ENCODE measurements around the gene STAU1.
A peak's percentile ranks its signal among the peaks of the same experiment; 100 is the strongest.
"Not testable (repeated sequence)": the region's sequence is repeated elsewhere in the genome, so short reads cannot be mapped to it uniquely, and the experiment has no call there.

Gene STAU1

DNA sequence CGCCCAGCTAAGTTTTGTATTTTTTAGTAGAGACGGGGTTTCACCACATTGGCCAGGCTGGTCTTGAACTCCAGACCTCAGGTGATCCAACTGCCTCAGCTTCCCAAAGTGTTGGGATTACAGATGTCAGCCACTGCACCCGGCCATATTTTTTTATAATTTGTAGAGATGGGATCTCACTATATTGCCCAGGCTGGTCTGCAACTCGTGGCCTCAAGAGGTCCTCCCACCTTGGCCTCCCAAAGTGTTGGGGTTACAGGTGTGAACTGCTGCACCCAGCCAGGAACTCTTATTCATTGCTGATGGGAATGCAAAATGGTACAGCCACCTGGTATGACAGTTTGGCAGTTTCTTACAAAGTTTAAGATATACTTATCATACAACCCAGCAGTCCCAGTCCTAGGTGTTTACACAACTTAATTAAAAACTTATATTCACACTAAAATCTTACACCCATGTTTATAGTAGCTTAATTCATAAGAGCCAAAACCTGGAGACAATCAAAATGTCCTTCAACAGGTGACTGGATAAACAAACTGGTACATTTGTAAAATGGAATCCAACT, 11.7 kb upstream of the STAU1 start:
- no peak for DNase-seq

DNA sequence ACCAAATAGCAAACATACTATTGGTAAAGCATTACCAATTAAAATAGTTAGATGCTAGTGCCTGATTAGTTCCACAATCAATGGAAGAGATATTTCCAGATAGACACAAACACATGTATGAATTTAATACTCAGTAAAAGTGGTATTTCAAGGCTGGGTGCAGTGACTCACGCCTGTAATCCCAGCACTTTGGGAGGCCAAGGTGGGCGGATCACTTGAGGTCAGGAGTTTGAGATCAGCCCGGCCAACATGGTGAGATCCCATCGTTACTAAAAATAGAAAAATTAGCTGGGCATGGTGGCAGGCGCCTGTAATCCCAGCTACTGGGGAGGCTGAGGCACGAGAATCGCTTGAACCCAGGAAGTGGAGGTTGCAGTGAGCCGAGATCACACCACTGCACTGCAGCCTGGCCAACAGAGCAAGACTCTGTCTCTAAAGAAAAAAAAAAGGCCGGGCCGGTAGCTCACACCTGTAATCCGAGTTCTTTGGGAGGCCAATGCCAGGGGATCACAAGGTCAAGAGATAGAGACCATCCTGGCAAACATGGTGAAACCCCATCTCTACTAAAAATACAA, 4.9 kb upstream of the STAU1 start:
- DNase-seq = not testable (repeated sequence)

DNA sequence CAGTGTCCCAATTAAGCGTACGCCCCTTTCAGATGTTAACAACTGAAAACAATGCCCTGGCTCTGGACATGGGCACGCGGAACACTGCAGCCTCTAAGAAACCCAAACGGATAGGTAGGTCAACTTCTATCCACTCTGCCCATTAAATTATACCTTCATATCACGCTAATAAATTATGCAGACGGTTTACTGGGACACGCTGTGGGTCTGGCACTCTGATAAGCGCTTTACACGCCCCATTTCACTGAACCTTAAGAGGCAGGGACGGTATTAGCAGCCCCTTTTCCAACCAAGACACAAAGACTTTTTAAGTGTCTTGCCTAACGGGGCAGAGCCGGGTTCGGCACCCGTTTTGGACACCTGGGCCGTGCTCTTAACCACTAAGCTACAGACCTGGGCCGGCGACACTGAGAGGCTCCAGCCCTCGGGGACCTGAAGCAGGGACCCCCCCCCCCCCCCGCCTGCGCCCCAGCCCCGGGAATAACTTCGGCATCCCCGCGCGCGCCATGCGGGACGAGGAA, 744 bp downstream of the STAU1 start:
- DNase-seq = peak; percentile 1

DNA sequence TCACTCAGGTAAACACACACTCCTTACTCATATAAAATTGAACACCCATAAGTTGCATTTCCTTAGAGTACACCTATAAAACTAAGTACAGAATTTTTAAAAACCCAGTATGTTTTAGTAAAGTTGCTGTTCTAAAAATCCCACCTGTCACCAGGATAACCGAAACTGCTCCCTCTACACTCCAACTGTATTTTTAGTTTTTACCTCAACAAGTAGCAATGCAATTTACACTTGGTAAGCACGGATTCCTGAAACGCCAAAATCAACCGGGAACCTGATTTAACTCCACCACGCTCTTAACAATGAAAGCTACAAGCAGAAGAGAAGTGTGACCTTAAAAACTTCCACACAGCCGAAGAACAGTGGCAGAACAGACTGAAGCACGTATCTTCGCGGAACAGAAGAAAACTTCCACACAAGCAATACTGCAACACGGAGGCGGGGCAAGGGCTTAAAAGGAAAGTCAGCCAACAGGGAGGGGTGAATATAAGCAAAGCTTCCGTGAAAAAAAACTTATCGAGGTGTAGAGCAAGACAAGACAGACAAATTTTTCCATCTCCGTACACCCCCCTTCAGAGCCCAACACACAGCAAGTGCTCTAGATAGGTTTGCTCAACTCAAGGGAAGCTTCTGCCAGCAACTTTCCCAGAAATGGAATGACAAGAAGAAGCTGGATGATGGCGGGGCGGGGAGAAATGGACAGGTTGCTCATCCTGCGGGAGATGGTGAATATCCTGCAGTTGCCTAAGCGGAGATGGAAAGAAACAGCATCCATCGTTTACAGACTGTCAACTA, 1.4 kb downstream of the STAU1 start:
- DNase-seq = peak; percentile 56

DNA sequence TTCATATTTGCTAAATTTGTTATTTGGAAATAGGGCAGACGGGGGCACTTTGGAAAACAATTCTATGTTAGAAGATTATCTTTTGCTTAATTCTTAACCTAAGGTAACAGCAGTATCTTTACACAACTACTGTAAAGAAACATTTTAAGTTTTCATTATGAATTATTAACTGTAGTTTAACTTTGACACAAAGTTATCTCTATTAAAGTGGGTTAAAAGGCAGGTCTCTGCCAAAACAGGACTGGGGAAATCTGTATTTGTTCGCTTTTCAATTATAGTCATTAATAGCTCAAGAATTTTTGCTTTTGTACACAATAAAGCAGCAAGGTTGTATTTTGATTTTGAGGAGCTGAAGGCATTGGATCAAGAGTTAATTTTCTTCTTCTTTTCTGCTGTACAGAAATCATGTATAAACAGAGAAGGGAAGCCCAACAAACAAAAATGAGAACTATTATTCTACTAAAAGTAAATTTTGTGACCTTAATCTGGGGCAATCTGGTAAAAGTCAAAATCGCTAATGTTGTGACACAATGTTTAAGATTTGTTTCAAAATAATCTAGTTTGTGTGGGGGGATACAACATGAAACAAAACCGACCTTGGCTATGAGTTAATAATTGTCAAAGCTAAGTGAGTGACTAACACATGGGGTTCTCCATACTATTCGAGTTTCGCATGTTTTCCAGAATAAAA, 2.9 kb downstream of the STAU1 start:
- no peak for DNase-seq

DNA sequence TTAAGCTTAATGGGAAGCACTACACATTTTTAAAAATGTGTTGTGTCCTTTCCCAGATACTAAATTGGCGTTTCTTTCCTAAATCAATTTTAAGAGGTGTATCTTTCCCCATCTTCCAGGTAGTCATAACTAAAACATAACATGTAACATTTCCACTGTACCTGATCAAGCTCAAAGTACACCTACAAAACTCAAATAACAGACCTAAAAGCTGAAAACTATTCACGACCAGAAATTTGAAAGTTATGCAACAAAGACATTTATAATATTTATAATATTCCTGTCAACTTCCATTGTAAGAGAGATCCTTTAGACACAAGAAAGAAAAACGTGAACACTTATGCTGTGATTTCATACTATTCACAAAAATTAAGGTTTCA, 3.5 kb downstream of the STAU1 start:
- no peak for DNase-seq

DNA sequence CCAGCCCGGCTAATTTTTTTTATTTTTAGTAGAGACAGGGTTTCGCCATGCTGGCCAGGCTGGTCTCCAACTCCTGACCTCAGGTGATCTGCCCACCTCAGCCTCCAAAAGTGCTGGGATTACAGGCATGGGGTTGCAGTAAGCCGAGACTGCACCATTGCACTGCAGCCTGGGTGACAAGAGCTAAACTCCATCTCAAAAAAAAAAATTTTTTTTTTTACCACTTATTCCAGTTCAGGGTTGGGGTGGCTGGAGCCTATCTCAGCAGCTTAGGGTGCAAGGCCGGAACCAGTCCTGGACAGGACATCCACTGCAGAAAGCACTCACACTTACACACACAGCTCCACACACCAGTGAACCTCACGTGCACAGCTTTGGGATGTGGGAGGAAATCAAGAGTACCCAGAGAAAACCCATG, 4.0 kb downstream of the STAU1 start:
- not testable (repeated sequence) for DNase-seq

DNA sequence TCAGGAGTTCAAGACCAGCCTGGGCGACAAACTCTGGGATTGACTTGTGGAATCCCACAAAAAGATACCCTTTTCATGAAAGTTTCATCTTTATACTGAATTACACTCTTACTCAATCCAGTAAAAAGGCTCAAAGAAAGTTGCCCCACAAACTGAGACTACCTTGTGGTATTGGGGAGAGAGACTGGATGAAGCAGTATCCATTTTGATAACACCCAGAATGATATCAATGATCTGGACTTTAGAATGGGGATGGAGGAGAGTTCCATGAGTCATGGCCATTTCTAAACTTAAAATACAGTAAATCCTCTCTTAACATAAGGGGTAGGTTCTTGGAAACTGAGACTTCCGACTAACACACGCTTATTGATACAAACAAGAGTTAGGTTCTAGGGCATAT, 4.7 kb downstream of the STAU1 start:
- DNase-seq = no peak

DNA sequence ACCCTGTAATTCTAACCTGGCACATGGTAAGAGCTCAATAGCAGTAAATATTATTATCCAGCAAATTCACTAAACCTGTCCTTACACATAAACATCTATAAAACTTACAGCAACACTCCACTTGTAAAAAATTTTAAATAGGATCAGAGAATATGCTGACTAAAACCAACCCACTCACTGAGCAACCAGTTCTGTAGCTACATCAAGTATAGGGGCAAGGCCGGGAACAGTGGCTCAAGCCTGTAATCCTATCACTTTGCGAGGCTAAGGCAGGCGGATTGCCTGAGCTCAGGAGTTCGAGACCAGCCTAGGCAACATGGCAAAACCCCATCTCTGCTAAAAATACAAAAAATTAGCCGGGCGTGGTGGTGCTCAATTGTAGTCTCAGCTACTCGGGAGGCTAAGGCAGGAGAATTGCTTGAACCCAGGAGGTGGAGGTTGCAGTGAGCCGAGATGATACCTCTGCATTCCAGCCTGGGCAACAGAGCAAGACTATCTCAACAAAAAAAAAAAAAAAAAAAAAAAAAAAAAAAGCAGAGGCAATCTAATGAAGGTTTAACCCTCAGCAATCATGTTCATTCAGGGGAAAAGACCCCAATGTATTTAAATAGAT, 6.8 kb downstream of the STAU1 start:
- no peak for DNase-seq

DNA sequence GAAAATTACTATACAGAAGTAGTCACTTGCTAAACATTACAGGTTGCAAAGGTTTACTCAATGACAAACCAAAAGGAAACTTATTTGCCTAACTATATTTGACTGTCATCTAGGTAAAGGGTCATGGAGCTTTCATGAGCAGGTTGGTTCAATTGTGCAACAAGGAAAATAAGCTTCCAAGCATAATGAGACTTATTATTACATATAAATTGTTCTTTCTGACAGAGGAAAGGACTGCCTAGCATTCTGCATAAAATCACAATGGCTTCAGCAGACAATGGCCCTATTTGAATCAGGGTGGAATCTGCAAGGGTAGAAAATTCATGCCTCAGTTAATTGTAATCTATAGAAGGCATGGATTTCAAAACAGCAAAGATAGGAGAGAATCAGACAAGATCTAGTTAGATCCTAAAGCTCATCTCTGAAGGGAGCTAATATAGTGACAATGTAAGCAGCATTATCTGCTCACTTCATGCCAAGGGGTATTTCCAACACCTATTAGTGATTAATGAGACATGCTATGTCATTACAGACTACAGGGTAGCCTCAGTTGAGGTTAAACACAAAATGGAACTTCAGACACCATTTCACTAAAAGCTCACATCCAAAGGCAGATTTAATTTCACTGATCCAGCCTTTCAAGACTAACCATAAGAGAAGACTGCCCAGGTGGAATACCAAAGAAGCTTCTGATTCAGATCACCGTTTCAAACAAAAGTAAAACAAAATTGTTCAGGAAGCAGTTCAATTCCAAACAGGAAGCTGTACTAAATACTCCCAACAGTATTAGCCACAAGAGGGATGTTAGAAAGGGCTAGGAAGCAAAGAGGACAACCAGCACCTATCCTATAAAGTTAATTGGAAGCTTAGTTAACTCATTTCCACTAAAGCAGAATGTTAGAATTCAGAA, 8.5 kb downstream of the STAU1 start:
- no peak for DNase-seq

DNA sequence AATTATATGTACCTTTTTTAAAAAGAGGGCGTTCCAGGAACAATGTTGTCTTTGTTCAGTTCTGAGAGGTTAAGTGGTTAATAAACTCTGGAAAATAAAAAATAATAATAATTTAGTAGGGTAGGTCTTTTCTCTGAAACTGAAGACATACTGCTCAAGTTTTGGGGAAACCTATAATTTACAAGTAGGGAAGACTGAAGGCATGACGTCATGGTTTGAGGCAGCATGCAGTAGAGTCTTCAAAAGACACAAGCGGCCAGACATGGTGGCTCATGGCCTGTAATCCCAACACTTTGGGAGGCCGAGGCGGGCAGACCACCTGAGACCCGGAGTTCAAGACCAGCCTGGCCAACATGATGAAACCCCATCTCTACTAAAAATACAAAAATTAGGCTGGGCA, 14.0 kb downstream of the STAU1 start:
- no peak for DNase-seq

DNA sequence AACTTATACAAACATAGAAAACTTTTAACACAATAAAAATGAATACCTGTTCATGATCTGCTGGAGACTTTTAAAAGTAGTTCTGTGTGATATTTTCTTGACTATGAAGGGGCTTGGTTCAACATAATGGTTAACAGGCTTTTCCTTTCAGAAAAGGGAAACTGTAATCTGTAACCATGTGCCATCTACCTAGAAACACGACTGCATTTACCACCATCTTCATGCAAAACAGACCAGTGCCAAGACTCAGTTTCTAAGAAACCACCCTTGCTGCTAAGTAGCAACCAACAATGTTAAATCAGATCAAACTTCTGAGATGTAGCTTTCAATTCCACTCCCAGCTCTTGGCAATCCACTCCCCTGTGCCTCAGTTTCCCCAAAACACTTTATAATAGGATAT, 15.7 kb downstream of the STAU1 start:
- DNase-seq = no peak

DNA sequence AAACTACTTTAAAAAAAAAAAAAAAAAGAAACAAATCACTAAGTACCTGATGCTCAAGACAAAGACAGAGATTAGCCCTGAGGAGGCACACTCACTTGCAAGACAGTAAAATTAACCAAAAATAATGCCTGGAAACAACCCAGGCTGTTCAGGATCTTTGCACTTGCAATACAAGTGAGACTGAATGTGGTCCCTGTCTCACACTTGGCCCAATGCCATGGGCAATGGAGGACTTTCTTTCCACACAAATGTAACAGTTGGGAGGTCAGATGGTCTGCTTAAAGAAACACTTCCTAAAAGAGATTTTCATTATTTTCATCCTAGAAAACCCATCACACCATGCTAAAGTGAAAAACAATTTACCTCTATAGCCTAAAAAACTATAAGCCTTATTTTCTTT, 16.2 kb downstream of the STAU1 start:
- no peak for DNase-seq

DNA sequence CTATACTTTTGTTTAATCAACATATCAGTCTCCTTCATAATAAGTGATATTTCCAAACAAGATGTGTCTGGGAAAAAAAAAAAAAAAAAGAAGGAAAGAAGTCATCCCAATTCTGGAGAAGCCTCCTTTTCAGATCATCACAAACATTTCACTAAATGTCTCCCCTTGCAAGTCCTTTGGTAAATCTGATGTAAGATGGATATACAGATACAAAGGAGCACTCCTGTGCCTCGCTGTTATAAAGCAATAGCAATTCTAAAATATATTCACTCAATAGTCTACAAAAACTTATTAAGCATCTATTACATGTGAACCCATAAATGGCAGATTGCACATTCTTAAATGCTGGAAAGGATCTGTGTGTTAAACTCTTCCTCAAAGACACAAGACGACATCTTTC, 17.4 kb downstream of the STAU1 start:
- DNase-seq = no peak

DNA sequence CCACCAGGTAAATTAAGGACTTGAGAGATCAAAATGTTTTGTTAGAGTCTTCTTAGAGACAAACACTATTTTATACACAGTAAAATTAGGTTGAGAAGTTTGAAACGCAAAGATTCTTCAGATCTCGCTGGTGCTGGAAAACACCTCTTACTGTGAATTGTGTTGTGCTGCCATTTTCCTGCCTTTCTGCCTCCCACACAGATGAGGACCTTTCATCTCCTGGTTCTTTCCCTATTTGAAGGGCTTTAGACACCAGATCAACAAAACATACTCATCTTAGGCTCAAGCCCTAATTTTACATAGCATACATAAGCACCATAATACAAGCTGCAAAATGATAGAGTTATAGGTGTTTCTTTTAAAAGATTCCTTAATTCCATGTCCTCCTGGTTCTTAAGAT, 18.6 kb downstream of the STAU1 start:
- no peak for DNase-seq

DNA sequence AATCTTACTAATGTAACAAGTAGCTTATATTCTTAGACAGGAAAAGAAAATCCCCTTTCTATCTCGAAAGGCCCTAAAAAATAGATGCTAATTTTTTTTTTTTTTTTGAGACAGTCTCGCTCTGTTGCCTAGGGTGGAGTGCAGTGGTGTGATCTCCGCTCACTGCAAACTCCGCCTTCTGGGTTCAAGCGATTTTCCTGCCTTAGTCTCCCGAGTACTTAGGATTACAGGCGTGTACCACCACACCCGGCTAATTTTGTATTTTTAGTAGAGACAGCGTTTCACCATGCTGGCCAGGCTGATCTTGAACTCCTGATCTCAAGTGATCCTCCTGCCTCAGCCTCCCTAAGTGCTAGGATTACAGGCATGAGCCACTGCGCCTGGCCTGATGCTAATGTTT, 19.3 kb downstream of the STAU1 start:
- DNase-seq = not testable (repeated sequence)

DNA sequence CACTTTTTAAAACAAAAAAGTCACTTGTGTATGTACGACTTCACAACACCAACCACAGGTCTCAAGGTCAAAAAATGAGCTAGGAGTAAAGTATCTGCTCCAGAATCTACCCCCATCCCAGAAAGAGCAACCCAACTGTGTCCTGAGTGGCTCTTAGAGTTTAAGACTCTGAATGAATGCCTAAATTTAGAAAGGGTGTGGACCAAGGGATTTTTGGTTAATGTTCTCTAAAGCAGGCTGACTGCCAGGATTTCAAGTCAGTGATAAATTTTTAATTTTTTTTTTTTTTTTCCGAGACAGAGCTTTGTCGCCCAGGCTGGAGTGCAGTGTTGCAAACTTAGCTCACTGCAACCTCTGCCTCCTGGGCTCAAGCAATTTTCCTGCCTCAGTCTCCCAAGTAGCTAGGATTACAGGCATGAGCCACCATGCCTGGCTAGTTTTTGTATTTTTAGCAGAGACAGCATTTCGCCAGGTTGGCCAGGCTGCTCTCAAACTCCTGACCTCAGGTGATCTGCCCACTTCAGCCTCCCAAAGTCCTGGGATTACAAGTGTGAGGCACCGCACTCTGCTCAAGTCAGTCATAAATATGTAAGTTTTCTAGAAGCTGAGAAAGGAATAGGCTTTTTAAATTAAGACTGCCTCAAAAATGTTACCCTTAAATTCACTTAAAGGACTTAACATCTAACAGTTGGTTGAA, 20.2 kb downstream of the STAU1 start:
- no peak for DNase-seq

DNA sequence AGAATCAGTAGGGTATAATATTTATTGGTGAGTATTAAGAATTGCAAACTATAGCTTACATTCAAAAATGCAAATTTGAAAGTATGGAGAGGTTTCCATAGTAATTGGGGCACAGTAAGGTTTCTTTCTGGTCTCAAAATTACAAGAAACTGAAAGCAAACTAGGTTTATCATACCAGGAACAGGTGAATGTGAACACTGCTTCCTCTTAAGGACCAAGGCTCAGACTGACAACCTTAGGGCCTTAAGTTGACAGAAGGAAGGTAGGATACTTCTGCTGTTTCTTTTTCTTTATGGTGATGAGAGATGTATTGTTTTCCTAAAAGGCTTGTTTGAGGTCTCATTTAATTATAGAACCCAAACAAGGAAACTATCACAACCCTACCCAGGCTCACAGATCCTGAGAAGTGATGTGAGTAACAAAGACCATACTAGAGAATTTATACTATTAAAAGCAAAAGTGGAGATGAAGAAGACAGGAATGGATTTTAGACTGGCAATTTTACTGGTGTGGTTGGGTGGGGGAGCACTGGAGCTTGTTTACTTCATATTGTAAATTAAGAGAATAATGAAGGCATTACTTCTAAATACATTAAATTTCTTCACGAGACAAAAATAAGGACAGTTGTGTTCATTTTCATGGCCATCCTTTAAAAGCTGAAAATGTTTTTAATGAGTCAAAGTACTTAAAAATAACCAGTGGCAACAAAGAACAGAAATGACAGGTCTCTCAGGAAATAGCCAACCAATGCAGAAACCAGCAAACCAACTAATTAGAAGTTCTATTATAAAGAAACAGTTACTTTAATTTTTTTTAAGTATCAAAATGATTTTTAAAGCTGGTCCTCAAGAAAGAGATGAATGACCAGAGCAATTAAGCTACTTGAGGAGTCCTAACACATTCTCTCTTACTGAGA, 21.3 kb downstream of the STAU1 start:
- no peak for DNase-seq

DNA sequence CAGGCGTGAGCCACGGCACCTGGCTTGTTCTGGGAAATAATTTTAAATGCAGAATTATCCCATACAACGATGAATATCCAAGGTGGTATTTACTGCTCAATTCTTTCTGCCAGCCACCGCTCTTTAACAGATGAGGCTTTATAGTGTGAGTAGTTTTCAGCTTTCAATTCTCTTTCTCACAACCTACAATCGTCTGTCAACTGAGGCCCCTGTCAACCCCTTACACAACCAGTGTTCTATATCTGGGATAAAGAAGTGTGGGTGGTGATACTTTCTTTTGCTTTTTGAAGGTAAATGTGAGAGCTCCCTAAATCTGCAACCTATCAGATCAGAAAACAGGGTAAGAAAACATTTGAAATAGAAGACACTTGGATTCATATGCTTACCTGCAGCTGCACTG, 22.5 kb downstream of the STAU1 start:
- DNase-seq = no peak

DNA sequence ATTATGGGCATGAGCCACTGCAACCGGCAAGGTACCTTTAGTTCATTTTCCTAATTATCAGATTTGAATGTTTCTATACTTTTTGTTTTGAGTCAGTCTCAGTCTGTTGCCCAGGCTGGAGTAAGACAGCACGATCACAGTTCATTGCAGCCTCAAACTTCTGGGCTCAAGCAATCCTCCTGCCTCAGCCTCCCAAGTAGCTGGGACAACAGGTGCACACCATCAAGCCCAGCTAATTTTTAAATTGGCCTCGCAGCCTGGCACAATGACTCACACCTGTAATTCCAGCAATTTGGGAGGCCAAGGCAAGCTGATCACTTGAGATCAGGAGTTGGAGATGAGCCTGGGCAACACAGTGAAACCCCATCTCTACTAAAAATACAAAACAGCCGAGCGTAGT, 24.4 kb downstream of the STAU1 start:
- no peak for DNase-seq
